WI38 (cell line): ENCODE results near the gene GRIA1.
"Not testable (repeated sequence)": the region's sequence is repeated elsewhere in the genome, so short reads cannot be mapped to it uniquely, and the experiment has no call there.

Source experiments
- H3K4me3 ChIP-seq: 2 replicates; pipeline ENCODE4 v1.5.1; 2011; ENCODE audit warnings: low read depth, mild to moderate bottlenecking, control low read depth, low read length
- TF ChIP-seq, protein P1 (sequence below): IDR thresholded peaks from 2 replicates; pipeline ENCODE4 v1.5.1; 2012; ENCODE audit warnings: low read depth, mild to moderate bottlenecking, control low read depth, low read length

GRIA1 gene

DNA sequence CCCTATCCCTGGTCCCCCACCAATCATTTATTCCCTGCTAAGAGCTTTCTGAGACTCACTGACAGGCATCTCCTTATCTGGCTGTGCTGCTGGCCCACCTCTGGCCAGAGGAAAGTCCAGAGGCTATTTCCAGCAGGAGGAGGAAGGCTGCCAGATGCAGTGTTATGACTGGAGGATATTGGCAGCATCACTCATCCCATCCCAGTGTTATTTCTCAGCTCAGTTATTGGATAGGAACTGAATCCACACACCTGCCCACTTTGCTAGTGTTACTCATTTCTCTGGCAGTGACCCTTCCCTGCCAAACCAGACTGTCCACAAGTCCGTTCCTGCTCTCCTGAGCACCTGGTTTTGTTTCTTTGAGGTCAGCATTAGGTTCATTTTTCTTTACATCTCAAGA is 228.2 kb downstream of the GRIA1 start:
- H3K4me3 ChIP-seq, result no peak overlapping the region
- TF ChIP-seq, protein P1, sequence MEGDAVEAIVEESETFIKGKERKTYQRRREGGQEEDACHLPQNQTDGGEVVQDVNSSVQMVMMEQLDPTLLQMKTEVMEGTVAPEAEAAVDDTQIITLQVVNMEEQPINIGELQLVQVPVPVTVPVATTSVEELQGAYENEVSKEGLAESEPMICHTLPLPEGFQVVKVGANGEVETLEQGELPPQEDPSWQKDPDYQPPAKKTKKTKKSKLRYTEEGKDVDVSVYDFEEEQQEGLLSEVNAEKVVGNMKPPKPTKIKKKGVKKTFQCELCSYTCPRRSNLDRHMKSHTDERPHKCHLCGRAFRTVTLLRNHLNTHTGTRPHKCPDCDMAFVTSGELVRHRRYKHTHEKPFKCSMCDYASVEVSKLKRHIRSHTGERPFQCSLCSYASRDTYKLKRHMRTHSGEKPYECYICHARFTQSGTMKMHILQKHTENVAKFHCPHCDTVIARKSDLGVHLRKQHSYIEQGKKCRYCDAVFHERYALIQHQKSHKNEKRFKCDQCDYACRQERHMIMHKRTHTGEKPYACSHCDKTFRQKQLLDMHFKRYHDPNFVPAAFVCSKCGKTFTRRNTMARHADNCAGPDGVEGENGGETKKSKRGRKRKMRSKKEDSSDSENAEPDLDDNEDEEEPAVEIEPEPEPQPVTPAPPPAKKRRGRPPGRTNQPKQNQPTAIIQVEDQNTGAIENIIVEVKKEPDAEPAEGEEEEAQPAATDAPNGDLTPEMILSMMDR, result no peak

DNA sequence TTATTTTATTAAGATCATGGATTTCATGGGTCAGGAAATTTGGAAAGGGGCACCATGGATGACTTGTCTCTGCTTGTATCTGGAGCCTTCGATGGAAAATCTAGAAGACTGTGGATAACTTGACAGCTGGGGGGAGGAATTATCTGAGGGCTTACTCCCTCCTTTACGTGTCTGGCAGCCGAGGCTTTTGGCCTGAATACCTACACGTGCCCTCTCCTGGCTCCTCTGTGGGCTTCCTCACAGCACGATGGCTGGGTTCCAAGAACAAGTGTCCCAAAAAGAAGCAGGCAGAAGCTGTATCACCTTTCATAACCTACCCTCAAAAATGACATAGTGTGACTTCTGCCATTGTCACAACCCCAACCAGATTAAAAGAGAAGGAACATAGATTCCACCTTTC is 228.9 kb downstream of the GRIA1 start:
- no peak overlapping the region for H3K4me3 ChIP-seq

DNA sequence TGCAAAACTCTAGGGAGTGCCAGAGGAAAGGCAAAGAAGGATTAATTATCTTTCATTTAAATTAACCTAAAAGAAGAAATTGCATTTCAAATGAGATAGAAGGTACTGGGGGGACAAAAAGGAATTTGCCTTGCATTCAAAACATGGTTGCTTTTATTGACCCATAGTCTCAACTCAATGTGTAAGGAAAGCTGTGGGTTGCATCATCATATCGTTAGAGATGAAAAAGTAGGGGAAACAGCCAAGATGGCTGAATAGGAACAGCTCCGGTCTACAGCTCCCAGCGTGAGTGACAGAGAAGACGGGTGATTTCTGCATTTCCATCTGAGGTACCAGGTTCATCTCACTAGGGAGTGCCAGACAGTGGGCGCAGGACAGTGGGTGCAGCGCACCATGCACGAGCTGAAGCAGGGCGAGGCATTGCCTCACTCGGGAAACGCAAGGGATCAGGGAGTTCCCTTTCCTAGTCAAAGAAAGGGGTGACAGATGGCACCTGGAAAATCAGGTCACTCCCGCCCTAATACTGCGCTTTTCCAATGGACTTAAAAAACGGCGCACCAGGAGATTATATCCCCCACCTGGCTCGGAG is 232.6 kb downstream of the GRIA1 start:
- H3K4me3 ChIP-seq, result not testable (repeated sequence)

More for the DNA sequence above, 228.9 kb downstream of the GRIA1 start:
- TF ChIP-seq, protein P1, result no peak

DNA sequence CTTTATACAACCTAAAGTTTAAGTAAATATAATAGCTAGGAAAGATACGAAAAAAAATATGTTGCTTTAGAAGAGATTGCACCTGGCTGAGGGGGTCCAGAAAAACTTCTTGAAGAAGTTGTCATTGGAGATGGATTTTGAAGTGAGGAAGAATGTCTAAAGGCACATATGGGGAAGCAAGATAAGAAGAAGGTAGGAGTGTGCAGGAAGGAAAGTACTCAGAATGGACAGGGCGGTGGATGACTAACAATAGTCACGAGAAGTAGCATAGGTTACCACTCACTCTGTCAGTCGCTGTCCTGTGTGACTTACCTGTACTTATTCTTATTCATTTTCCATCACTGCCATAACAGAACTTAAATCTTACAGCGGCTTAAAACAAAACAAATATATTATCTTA is 251.6 kb downstream of the GRIA1 start:
- no peak overlapping the region for H3K4me3 ChIP-seq
- TF ChIP-seq, protein P1, result no peak

DNA sequence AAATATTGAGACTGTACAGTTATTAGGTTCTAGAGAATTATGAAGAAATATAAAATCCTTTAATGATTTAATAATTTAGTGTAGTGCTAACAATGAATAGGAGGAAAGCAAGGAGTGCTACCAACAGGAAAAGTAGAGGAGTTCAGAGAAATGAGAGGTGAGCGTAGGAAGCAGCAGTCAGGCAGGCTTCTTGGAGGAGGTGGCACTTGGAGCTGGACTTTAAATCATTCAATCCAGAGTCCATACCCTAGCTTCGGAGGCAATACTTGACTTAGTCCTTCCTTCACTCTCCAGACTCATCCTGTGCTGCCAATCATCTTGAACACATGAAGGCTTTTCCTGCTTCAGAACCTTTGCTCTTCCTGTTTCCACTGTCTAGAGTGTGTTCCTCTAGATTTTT is 254.3 kb downstream of the GRIA1 start:
- H3K4me3 ChIP-seq, result no peak overlapping the region
- TF ChIP-seq, protein P1, result no peak

DNA sequence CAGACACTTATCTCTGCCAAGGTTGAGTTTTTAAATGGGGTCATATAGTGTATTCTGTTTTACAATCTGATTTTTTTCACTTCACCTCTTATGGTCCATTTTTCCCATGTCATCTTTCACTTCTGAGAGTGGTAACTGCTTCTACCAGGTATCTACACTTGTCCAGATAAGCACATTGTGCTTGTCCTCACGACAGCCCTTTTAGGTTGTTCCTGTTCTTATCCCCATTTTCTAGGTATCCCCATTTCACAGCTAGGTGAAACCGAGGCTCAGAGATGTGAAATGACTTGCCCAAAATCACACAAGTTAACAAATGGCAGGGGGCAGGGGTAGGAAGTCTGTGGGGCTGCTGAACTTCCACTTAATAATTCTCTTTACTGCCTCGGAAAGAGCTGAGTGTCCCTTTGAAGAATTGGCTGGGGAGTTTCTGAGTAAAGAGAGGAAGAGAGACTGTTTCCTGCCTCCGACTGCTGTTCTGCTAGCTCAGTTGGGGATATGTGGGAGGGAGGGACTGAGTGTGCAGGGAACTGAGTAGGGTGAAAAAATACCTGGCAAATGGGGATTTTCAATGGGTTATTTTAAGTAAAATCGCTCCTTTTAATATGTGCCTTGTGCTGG is 255.4 kb downstream of the GRIA1 start:
- no peak overlapping the region for H3K4me3 ChIP-seq
- TF ChIP-seq, protein P1, result no peak

DNA sequence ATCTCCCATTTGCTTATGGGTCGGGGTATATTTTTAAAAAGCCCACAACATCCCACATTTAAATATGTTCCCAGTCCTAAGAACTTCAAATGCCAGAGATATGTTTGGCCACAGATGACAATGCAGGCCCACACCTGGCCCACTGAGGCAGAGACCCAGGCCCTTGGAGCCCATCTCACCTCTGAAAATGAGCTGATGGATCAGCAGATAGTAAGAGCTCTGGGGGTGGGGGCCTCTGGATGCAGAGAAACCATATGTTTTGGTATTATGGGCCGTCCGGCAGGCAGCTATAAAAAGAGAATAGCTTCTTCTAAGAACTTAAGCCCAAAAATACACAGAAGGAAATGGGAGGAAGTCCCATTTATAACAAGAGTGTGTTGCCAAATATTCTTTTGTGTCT is 256.0 kb downstream of the GRIA1 start:
- TF ChIP-seq, protein P1, result no peak
- H3K4me3 ChIP-seq, result no peak overlapping the region

DNA sequence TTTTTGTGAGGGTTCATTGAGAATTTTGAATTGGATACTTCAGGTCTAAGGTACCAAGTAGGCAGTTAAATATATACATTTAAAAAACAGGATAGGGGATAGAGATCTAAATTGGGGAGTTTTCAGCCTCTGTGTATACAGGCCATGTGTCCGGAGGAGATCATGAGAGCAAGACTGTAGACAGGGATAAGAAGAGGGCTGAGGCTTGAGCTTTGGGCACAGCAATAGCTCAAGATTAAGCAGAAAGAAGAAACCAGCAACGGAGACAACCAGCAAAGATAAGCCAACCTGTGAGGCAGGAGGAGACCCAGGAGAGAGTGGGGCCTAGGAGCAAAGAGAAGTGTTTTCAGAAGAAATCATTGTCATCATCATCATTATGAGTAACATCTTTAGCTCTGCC is 258.4 kb downstream of the GRIA1 start:
- TF ChIP-seq, protein P1, result no peak
- H3K4me3 ChIP-seq, result no peak overlapping the region
